Panc1 (cell line): ENCODE measurements around the gene RRP8.

Experiments used
- POLR2AphosphoS5 ChIP-seq: IDR thresholded peaks from 2 replicates; pipeline ENCODE4 v1.6.1; 2012; ENCODE audit warnings: mild to moderate bottlenecking, low read depth, low read length, moderate library complexity
- SIN3A ChIP-seq: IDR thresholded peaks from 2 replicates; pipeline ENCODE4 v1.6.1; 2012; ENCODE audit warnings: low read depth, mild to moderate bottlenecking, low read length, moderate library complexity, borderline replicate concordance; ENCODE audit not compliant: insufficient read depth
- TCF7L2 ChIP-seq: IDR thresholded peaks from 2 replicates; pipeline ENCODE4 v1.6.1; 2011; ENCODE audit warnings: mild to moderate bottlenecking, low read depth, low read length, inconsistent platforms
- TF ChIP-seq, protein P1 (sequence below): fragments of 450-650 bp; IDR thresholded peaks from 2 replicates; pipeline ENCODE4 v1.5.1; 2017; ENCODE audit warnings: mild to moderate bottlenecking
- TF ChIP-seq, protein P2 (sequence below), 2 experiments: IDR thresholded peaks; 2 replicates each; pipeline ENCODE4 v1.6.1; 2011 to 2012; ENCODE audit warnings: low read depth in 2 of 2, control low read depth in 1 of 2, low read length in 1 of 2, mild to moderate bottlenecking in 1 of 2, moderate library complexity in 1 of 2; ENCODE audit not compliant: insufficient read depth in 1 of 2

DNA sequence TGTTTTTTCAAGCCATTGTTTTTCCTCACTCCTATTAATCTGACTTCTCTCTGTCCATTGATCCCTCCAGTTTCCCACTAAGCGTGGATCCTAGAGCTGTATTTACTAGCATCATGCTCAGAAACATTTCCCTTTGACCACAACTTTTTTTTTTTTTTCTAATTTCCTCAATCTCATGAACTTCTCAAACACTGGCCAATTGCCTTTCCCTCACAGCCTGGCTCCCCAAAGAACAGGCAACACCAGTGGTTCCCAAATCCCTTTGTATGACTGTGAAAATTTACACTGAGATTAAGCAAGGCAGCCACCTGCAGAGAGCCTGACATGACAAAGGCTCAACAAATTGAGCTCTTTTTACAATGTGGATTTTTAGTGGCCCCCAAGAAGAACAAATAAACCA lies 17.2 kb upstream of the RRP8 start:
- TF ChIP-seq, protein P1, sequence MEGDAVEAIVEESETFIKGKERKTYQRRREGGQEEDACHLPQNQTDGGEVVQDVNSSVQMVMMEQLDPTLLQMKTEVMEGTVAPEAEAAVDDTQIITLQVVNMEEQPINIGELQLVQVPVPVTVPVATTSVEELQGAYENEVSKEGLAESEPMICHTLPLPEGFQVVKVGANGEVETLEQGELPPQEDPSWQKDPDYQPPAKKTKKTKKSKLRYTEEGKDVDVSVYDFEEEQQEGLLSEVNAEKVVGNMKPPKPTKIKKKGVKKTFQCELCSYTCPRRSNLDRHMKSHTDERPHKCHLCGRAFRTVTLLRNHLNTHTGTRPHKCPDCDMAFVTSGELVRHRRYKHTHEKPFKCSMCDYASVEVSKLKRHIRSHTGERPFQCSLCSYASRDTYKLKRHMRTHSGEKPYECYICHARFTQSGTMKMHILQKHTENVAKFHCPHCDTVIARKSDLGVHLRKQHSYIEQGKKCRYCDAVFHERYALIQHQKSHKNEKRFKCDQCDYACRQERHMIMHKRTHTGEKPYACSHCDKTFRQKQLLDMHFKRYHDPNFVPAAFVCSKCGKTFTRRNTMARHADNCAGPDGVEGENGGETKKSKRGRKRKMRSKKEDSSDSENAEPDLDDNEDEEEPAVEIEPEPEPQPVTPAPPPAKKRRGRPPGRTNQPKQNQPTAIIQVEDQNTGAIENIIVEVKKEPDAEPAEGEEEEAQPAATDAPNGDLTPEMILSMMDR: no peak
- no peak for TF ChIP-seq POLR2AphosphoS5
- TF ChIP-seq, protein P2, sequence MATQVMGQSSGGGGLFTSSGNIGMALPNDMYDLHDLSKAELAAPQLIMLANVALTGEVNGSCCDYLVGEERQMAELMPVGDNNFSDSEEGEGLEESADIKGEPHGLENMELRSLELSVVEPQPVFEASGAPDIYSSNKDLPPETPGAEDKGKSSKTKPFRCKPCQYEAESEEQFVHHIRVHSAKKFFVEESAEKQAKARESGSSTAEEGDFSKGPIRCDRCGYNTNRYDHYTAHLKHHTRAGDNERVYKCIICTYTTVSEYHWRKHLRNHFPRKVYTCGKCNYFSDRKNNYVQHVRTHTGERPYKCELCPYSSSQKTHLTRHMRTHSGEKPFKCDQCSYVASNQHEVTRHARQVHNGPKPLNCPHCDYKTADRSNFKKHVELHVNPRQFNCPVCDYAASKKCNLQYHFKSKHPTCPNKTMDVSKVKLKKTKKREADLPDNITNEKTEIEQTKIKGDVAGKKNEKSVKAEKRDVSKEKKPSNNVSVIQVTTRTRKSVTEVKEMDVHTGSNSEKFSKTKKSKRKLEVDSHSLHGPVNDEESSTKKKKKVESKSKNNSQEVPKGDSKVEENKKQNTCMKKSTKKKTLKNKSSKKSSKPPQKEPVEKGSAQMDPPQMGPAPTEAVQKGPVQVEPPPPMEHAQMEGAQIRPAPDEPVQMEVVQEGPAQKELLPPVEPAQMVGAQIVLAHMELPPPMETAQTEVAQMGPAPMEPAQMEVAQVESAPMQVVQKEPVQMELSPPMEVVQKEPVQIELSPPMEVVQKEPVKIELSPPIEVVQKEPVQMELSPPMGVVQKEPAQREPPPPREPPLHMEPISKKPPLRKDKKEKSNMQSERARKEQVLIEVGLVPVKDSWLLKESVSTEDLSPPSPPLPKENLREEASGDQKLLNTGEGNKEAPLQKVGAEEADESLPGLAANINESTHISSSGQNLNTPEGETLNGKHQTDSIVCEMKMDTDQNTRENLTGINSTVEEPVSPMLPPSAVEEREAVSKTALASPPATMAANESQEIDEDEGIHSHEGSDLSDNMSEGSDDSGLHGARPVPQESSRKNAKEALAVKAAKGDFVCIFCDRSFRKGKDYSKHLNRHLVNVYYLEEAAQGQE (IDR thresholded peaks at IDR 0.05; ENCODE audit: insufficient read depth in 1 of 2, low read depth in 2 of 2, low read length in 1 of 2): no peak
- TF ChIP-seq SIN3A: no peak
- TF ChIP-seq TCF7L2: no peak
